DND-41 (cell line): Measurements from ENCODE around the gene TTLL5.

Source experiments
- ATAC-seq: fragments of 200-7000 bp; cut with Tn5 transposase; 3 replicates; pipeline ENCODE4 v1.9.1; 2021; ENCODE audit warnings: low read depth; ENCODE audit not compliant: insufficient read depth
- DNase-seq: peaks from one replicate; pipeline ENCODE4 v3.0.0-alpha.2; 2020
- H2AFZ ChIP-seq: 2 replicates; pipeline ENCODE4 v1.6.0; 2012; ENCODE audit warnings: low read depth, low read length
- H3K27ac ChIP-seq: 2 replicates; pipeline ENCODE4 v1.5.1; 2012; ENCODE audit warnings: low read length, inconsistent platforms
- H3K27me3 ChIP-seq: fragments of 200-600 bp; sonication (generic); 2 replicates; pipeline ENCODE4 v1.6.0; 2012; ENCODE audit warnings: low read length, mild to moderate bottlenecking, inconsistent platforms; ENCODE audit not compliant: insufficient read depth, poor library complexity
- H3K36me3 ChIP-seq: 2 replicates; pipeline ENCODE4 v1.5.1; 2012; ENCODE audit warnings: low read length, inconsistent platforms; ENCODE audit not compliant: insufficient read depth
- H3K4me1 ChIP-seq: 2 replicates; pipeline ENCODE4 v1.5.1; 2012; ENCODE audit warnings: mild to moderate bottlenecking, low read length; ENCODE audit not compliant: insufficient read depth
- H3K4me2 ChIP-seq: 2 replicates; pipeline ENCODE4 v1.6.0; 2012; ENCODE audit warnings: mild to moderate bottlenecking, moderate library complexity, low read length, inconsistent platforms; ENCODE audit not compliant: insufficient read depth
- H3K4me3 ChIP-seq, 2 experiments: fragments of 200-600 bp in 1 of 2; shearing (Covaris generic) in 1 of 2; 2 replicates each; pipeline ENCODE4 v1.5.1; 2012 to 2016; ENCODE audit warnings: inconsistent platforms in 2 of 2, low read length in 2 of 2, mild to moderate bottlenecking in 2 of 2, low read depth in 1 of 2, moderate library complexity in 1 of 2
- H3K79me2 ChIP-seq: 2 replicates; pipeline ENCODE4 v1.6.0; 2012; ENCODE audit warnings: low read length, inconsistent platforms; ENCODE audit not compliant: insufficient read depth
- H3K9ac ChIP-seq: 2 replicates; pipeline ENCODE4 v1.6.0; 2012; ENCODE audit warnings: low read depth, mild to moderate bottlenecking, inconsistent platforms, low read length, moderate library complexity
- H3K9me3 ChIP-seq: 2 replicates; pipeline ENCODE4 v1.5.1; 2012; ENCODE audit warnings: low read length, moderate library complexity, mild to moderate bottlenecking, inconsistent platforms; ENCODE audit not compliant: insufficient read depth, severe bottlenecking
- H4K20me1 ChIP-seq: 2 replicates; pipeline ENCODE4 v1.6.0; 2012; ENCODE audit warnings: low read length; ENCODE audit not compliant: insufficient read depth
- CTCF ChIP-seq: IDR thresholded peaks from 2 replicates; pipeline ENCODE4 v1.5.1; 2012; ENCODE audit warnings: borderline replicate concordance, low read length, moderate library complexity, mild to moderate bottlenecking; ENCODE audit not compliant: poor library complexity, severe bottlenecking; ENCODE audit errors: extremely low read depth
- EZH2 ChIP-seq: IDR thresholded peaks from 3 replicates; pipeline ENCODE4 v1.6.1; 2012; ENCODE audit warnings: borderline replicate concordance, low read depth, mild to moderate bottlenecking, moderate library complexity, low read length, inconsistent platforms; ENCODE audit not compliant: severe bottlenecking

Gene TTLL5

GRCh38 chr14:75626863-75627262 is 34.2 kb upstream of the TTLL5 start:
- Histone ChIP-seq H3K9me3 (no peaks in the 10 kb centered on the region), H3K4me3 (no peak overlapping the region), H3K27ac (no peak overlapping the region), H2AFZ (no peak overlapping the region), H4K20me1 (no peaks in the 10 kb centered on the region), H3K9ac (no peak overlapping the region), H3K36me3 (no peaks in the 10 kb centered on the region), H3K27me3 (peaks cover 24% of the 10 kb centered on the region), H3K4me1 (no peaks in the 10 kb centered on the region), H3K4me2 (no peak overlapping the region), H3K79me2 (no peaks in the 10 kb centered on the region)
- ATAC-seq, result no peak
- TF ChIP-seq EZH2 (no peak), CTCF (no peak)
- DNase-seq, result no peak

DNA sequence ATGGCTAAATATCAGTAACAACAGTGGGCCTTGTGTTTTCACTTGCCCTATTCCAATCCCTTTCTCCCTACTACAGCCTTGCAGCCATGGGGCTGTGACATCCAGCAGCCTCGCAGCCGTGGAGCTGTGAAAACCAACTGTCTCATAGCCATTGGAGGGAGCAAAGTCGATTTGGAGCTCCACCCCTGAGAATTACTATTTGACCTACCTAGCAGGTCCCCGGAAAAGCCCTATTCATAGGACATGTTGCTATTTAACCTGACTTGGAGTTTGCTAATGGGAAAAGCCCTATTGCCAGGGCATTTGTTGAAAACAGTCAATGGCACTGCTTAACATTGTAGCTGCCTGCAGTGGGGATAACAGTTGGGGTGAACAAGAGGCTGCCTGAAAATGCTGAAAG is 33.6 kb upstream of the TTLL5 start:
- Histone ChIP-seq H3K27ac (no peak overlapping the region), H2AFZ (no peak overlapping the region), H3K9me3 (no peaks in the 10 kb centered on the region), H3K4me2 (no peak overlapping the region), H3K9ac (no peak overlapping the region), H3K27me3 (peaks cover 27% of the 10 kb centered on the region), H3K4me3 (no peak overlapping the region), H3K79me2 (no peaks in the 10 kb centered on the region), H3K4me1 (no peaks in the 10 kb centered on the region), H3K36me3 (no peaks in the 10 kb centered on the region), H4K20me1 (no peaks in the 10 kb centered on the region)
- DNase-seq (no peak), ATAC-seq (no peak)
- TF ChIP-seq EZH2, result no peak
- TF ChIP-seq CTCF, result no peak

GRCh38 chr14:75628816-75629215 is 32.2 kb upstream of the TTLL5 start:
- DNase-seq (no peak), ATAC-seq (no peak)
- no peak overlapping the region for H3K9ac ChIP-seq
- H3K27ac ChIP-seq, result no peak overlapping the region
- no peak overlapping the region for H3K4me3 ChIP-seq
- H3K36me3 ChIP-seq, result no peaks in the 10 kb centered on the region
- H3K4me1 ChIP-seq, result no peaks in the 10 kb centered on the region
- no peak overlapping the region for H2AFZ ChIP-seq
- H3K27me3 ChIP-seq, result peaks cover 27% of the 10 kb centered on the region
- no peak for TF ChIP-seq EZH2
- TF ChIP-seq CTCF, result no peak
- no peaks in the 10 kb centered on the region for H3K79me2 ChIP-seq
- H4K20me1 ChIP-seq, result no peaks in the 10 kb centered on the region
- no peaks in the 10 kb centered on the region for H3K9me3 ChIP-seq
- H3K4me2 ChIP-seq, result no peak overlapping the region
